ENCODE data around the gene GRHPR. TPM values are rescaled to one million over a fixed set of nuclear protein-coding genes. Genes with fewer than 3 reads are reported as not detected.
"Not testable (repeated sequence)": the region's sequence is repeated elsewhere in the genome, so short reads cannot be mapped to it uniquely, and the experiment has no call there.

GRHPR gene
- total RNA-seq, 1 donor from 2014 or later: 72.5 TPM

- H3K9me3 Mint-ChIP-seq: no peaks in the 10 kb centered on the region
- intact Hi-C loops (cut with micrococcal nuclease): loop anchor here (5.0 kb wide), 1 partner anchor 172 kb away; the partner anchor contains the start of gene TOMM5
- no peak overlapping the region for H3K4me3 Mint-ChIP-seq
- H3K27ac Mint-ChIP-seq: no peak overlapping the region
- H3K27me3 Mint-ChIP-seq: no peaks in the 10 kb centered on the region
- peaks cover 14% of the 10 kb centered on the region for H3K4me1 Mint-ChIP-seq
- DNase-seq: no peak
- peaks cover 2% of the 10 kb centered on the region for H3K36me3 Mint-ChIP-seq (ENCODE audit: low read depth)
Observed at GRCh38 chr9:37420271-37421215, 2.0 kb upstream of the GRHPR start.

GRCh38 chr9:37421914-37422288 is 595 bp upstream of the GRHPR start:
- intact Hi-C loops (cut with micrococcal nuclease): loop anchor here (1.0 to 5.0 kb wide), 3 partner anchors 43 to 170 kb away; partner anchors contain the start of genes POLR1E, TOMM5 and ZBTB5
- DNase-seq: no peak
- Mint-ChIP-seq H3K4me3 (peak overlapping the region; percentile 96), H3K27me3 (no peaks in the 10 kb centered on the region), H3K4me1 (peaks cover 18% of the 10 kb centered on the region), H3K36me3 (ENCODE audit: low read depth) (peaks cover 11% of the 10 kb centered on the region), H3K9me3 (no peaks in the 10 kb centered on the region), H3K27ac (peak overlapping the region; percentile 97)

DNA sequence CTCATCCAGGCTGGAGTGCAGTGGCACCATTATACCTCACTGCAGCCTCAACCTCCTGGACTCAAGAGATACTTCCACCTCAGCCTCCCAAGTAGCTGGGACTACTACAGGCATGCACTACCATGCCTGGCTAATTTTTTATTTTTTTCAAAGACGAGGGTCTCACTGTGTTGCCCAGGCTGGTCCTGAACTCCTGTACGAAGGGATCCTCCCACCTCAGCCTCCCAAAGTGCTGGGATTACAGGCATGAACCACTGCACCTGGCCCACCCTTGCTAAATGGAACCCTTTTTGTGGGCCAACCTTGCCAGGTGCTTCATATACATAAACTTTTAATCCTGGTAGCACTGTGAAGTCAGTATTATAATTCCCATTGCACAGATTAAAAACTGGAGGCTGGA is 1.0 kb downstream of the GRHPR start:
- Mint-ChIP-seq H3K36me3 (ENCODE audit: low read depth) (peaks cover 23% of the 10 kb centered on the region), H3K9me3 (no peaks in the 10 kb centered on the region), H3K27me3 (no peaks in the 10 kb centered on the region), H3K4me1 (peaks cover 18% of the 10 kb centered on the region), H3K27ac (peak overlapping the region; percentile 97), H3K4me3 (peak overlapping the region; percentile 96)
- intact Hi-C loops (cut with micrococcal nuclease): loop anchor here (2.0 to 5.0 kb wide), 2 partner anchors 61 to 169 kb away; partner anchors contain the start of genes POLR1E and TOMM5
- no peak for DNase-seq

DNA sequence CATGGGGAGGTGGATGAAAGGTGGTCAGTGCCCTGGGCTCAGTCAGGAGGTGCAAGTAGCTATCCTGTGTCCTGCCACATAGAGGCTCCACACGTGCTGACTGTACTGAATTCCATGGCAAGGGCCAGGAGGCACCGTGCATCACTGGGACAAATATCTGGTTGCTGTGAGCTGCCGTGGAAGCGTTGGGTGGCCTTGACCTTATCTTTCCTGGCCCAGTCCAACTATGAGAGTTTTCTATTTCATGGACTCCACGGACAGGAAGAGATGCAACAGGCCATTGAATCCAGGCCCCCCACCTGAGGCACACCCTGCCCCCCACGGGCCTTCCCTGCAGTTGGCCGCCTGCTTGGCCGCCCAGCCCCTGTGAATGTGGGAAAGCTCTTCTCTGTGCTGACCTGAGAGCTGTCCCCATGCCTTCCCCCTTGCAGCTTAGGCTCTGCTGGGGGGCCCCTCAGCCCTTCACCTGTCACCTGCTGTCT is 1.7 kb downstream of the GRHPR start:
- DNase-seq: no peak
- peak overlapping the region; percentile 96 for H3K4me3 Mint-ChIP-seq
- intact Hi-C loops (cut with micrococcal nuclease): loop anchor here (5.0 kb wide), 1 partner anchor 168 kb away; the partner anchor contains the start of gene TOMM5
- peaks cover 18% of the 10 kb centered on the region for H3K4me1 Mint-ChIP-seq
- H3K27ac Mint-ChIP-seq: no peak overlapping the region
- no peaks in the 10 kb centered on the region for H3K27me3 Mint-ChIP-seq
- H3K36me3 Mint-ChIP-seq (ENCODE audit: low read depth): peaks cover 25% of the 10 kb centered on the region
- H3K9me3 Mint-ChIP-seq: no peaks in the 10 kb centered on the region

DNA sequence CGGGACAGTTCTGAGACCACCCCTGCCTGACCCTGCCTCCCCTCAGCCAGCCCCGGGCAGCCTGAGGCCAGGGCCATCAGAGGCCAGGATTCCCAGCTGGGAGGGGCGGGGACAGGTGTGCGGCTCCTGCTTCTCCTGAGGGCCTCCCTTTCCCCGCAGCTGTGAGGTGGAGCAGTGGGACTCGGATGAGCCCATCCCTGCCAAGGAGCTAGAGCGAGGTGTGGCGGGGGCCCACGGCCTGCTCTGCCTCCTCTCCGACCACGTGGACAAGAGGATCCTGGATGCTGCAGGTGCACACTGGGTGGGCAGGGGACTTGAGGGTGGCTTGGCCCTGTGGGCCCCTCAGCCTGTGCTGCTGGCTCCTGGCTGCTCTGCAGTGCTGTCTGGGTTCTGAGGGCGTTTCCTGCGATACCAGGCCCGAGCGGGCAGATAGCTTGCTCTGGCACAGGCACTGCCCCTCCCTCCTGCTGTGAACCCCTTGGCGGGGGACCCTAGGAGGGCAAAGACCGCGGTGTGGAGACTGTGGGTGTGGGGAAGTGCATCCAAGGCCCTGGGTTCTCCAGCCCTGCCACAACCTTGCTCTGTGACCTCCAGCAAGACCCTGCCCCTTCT is 2.3 kb downstream of the GRHPR start:
- Mint-ChIP-seq H3K36me3 (ENCODE audit: low read depth) (peaks cover 25% of the 10 kb centered on the region), H3K4me1 (peaks cover 18% of the 10 kb centered on the region), H3K4me3 (no peak overlapping the region), H3K27me3 (no peaks in the 10 kb centered on the region), H3K9me3 (no peaks in the 10 kb centered on the region), H3K27ac (no peak overlapping the region)
- no peak for DNase-seq
- intact Hi-C loops (cut with micrococcal nuclease): loop anchor here (5.0 kb wide), 1 partner anchor 168 kb away; the partner anchor contains the start of gene TOMM5

DNA sequence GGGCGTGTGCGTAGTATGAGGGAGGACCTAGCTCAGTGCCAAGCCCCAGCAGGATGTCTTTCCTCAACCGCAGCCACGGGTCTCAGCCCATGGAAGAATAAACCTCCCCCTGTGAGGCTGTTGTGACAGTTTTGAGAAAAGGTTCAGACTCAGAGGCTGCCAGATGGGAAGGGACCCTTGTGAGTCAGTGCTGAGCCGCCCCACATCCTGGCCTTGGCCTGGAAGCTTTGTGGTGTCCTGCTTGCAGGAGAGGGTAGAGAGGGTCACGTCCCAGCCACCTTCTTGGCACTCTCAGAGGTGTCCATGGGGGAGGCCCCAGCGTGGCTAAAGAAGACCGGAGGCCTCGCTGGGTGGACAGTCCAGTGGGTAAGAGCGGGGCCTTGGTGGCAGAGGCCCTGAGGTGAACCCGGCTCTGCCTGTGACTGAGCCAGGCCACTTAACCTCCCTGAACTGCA is 2.8 kb downstream of the GRHPR start:
- DNase-seq: no peak
- peaks cover 25% of the 10 kb centered on the region for H3K36me3 Mint-ChIP-seq (ENCODE audit: low read depth)
- H3K27me3 Mint-ChIP-seq: no peaks in the 10 kb centered on the region
- intact Hi-C loops (cut with micrococcal nuclease): no loop called here
- H3K27ac Mint-ChIP-seq: no peak overlapping the region
- no peaks in the 10 kb centered on the region for H3K9me3 Mint-ChIP-seq
- H3K4me3 Mint-ChIP-seq: no peak overlapping the region
- H3K4me1 Mint-ChIP-seq: peaks cover 18% of the 10 kb centered on the region

- H3K27ac Mint-ChIP-seq; H3K9me3 Mint-ChIP-seq; H3K4me3 Mint-ChIP-seq; intact Hi-C loops (cut with micrococcal nuclease); H3K27me3 Mint-ChIP-seq; DNase-seq: not testable (repeated sequence)
- H3K4me1 Mint-ChIP-seq: peaks cover 18% of the 10 kb centered on the region
- peaks cover 26% of the 10 kb centered on the region for H3K36me3 Mint-ChIP-seq (ENCODE audit: low read depth)
Observed at GRCh38 chr9:37426431-37426830, 3.9 kb downstream of the GRHPR start.

GRCh38 chr9:37426846-37427245 is 4.3 kb downstream of the GRHPR start:
- H3K27me3 Mint-ChIP-seq: no peaks in the 10 kb centered on the region
- no peak overlapping the region for H3K4me3 Mint-ChIP-seq
- no peak overlapping the region for H3K27ac Mint-ChIP-seq
- peaks cover 27% of the 10 kb centered on the region for H3K36me3 Mint-ChIP-seq (ENCODE audit: low read depth)
- no peaks in the 10 kb centered on the region for H3K9me3 Mint-ChIP-seq
- intact Hi-C loops (cut with micrococcal nuclease): no loop called here
- H3K4me1 Mint-ChIP-seq: peaks cover 17% of the 10 kb centered on the region
- no peak for DNase-seq

- peaks cover 30% of the 10 kb centered on the region for H3K36me3 Mint-ChIP-seq (ENCODE audit: low read depth)
- H3K4me3 Mint-ChIP-seq: no peak overlapping the region
- intact Hi-C loops (cut with micrococcal nuclease): no loop called here
- H3K27ac Mint-ChIP-seq: no peak overlapping the region
- no peaks in the 10 kb centered on the region for H3K9me3 Mint-ChIP-seq
- no peak for DNase-seq
- H3K4me1 Mint-ChIP-seq: peaks cover 9% of the 10 kb centered on the region
- no peaks in the 10 kb centered on the region for H3K27me3 Mint-ChIP-seq
Observed at GRCh38 chr9:37428345-37428744, 5.8 kb downstream of the GRHPR start.

GRCh38 chr9:37429441-37430285 is 7.2 kb downstream of the GRHPR start:
- peaks cover 32% of the 10 kb centered on the region for H3K36me3 Mint-ChIP-seq (ENCODE audit: low read depth)
- no peak overlapping the region for H3K4me3 Mint-ChIP-seq
- no peak for DNase-seq
- H3K9me3 Mint-ChIP-seq: no peaks in the 10 kb centered on the region
- intact Hi-C loops (cut with micrococcal nuclease): no loop called here
- H3K27ac Mint-ChIP-seq: no peak overlapping the region
- H3K4me1 Mint-ChIP-seq: peaks cover 4% of the 10 kb centered on the region
- no peaks in the 10 kb centered on the region for H3K27me3 Mint-ChIP-seq

GRCh38 chr9:37430841-37431597 is 8.5 kb downstream of the GRHPR start:
- Mint-ChIP-seq H3K27ac (no peak overlapping the region), H3K9me3 (no peaks in the 10 kb centered on the region), H3K4me1 (peaks cover 2% of the 10 kb centered on the region), H3K4me3 (no peak overlapping the region), H3K27me3 (no peaks in the 10 kb centered on the region), H3K36me3 (ENCODE audit: low read depth) (peaks cover 33% of the 10 kb centered on the region)
- DNase-seq: no peak
- intact Hi-C loops (cut with micrococcal nuclease): no loop called here

GRCh38 chr9:37432020-37432419 is 9.5 kb downstream of the GRHPR start:
- no peaks in the 10 kb centered on the region for H3K27me3 Mint-ChIP-seq
- no peaks in the 10 kb centered on the region for H3K4me1 Mint-ChIP-seq
- H3K27ac Mint-ChIP-seq: no peak overlapping the region
- H3K9me3 Mint-ChIP-seq: no peaks in the 10 kb centered on the region
- H3K4me3 Mint-ChIP-seq: no peak overlapping the region
- peaks cover 30% of the 10 kb centered on the region for H3K36me3 Mint-ChIP-seq (ENCODE audit: low read depth)
- intact Hi-C loops (cut with micrococcal nuclease): no loop called here
- DNase-seq: no peak

Data from activated CD4-positive, alpha-beta T cell treated with anti-CD3 and anti-CD28 coated beads, Interleukin-2, amount 10 ng/mL, durations not matched to agents 24 days and 14 days (primary cell).